Activated T-helper 17 cell treated with anti-CD3 and anti-CD28 coated beads, Interleukin-2, amount 50 U/mL, for 72 hours (primary cell): ENCODE data around the gene SNX3. TPM values are rescaled to one million over a fixed set of nuclear protein-coding genes. Genes with fewer than 3 reads are reported as not detected.
"Not testable (repeated sequence)": the region's sequence is repeated elsewhere in the genome, so short reads cannot be mapped to it uniquely, and the experiment has no call there.

Source experiments
- ATAC-seq: fragments of 150-1000 bp; cut with Tn5 transposase; replicated peaks from 2 replicates; pipeline ENCODE4 v1.10.0; 2021; ENCODE audit warnings: mild to moderate bottlenecking, moderate library complexity
- H3K27ac Mint-ChIP-seq: one replicate; pipeline ENCODE4 v1.8.0; 2022; ENCODE audit warnings: mixed read lengths
- H3K27me3 Mint-ChIP-seq: one replicate; pipeline ENCODE4 v1.8.0; 2022; ENCODE audit warnings: mixed read lengths
- H3K36me3 Mint-ChIP-seq: one replicate; pipeline ENCODE4 v1.8.0; 2022; ENCODE audit warnings: low read depth, mild to moderate bottlenecking, mixed read lengths
- H3K4me1 Mint-ChIP-seq: one replicate; pipeline ENCODE4 v1.8.0; 2022; ENCODE audit warnings: mixed read lengths
- H3K4me3 Mint-ChIP-seq: one replicate; pipeline ENCODE4 v1.8.0; 2022; ENCODE audit warnings: mild to moderate bottlenecking, mixed read lengths
- H3K9me3 Mint-ChIP-seq: one replicate; pipeline ENCODE4 v1.8.0; 2022; ENCODE audit warnings: mixed read lengths
- total RNA-seq, 2 donors: library from RNA; stranded (reverse); gene quantifications; one replicate each; pipeline ENCODE4 v1.2.3, GENCODE V29; 2022

SNX3 gene
- total RNA-seq, 2 donors from 2014 or later, result 60.1 to 84.6 TPM

DNA sequence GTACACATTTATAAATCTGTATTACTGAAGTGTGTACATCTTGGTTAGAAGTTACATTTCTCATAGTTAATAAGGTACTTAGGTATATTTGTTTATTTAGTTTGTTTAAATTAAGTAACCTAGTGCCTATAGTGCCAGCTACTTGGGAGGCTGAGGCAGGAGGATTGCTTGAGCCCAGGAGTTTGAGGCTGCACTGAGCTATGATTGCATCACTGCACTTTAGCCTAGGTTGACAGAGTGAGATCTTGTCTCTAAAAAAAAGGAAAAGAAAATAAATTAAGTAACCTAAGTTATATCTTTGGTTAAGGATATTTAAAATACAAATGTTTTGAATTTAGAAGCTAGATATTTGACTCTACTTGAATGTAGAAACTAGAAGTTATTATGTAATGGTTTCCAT is 24.5 kb upstream of the SNX3 start:
- H3K4me3 Mint-ChIP-seq, result no peak overlapping the region
- no peak overlapping the region for H3K27ac Mint-ChIP-seq
- H3K36me3 Mint-ChIP-seq, result no peaks in the 10 kb centered on the region
- H3K4me1 Mint-ChIP-seq, result no peaks in the 10 kb centered on the region
- no peak for ATAC-seq
- H3K9me3 Mint-ChIP-seq, result no peaks in the 10 kb centered on the region
- H3K27me3 Mint-ChIP-seq, result no peaks in the 10 kb centered on the region

DNA sequence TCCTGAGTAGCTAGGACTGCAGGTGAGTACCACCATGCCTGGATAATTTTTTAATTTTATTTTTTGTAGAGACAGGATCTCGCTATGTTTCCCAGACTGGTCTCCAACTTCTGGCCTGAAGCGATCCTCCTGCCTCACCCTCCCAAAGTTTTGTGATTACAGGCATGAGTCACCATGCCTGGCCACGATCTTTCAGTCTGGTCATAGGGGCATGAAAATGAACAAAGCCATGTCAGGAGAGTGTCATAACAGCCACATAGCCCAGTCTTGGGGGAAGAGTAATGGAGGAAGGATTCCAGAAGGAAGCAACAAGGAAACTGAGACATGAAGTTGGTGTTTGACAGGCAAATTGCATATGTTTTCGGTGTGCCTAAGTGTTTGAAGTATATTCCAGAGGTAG is 17.0 kb upstream of the SNX3 start:
- Mint-ChIP-seq H3K36me3 (no peaks in the 10 kb centered on the region), H3K9me3 (no peaks in the 10 kb centered on the region), H3K27ac (no peak overlapping the region), H3K4me1 (no peaks in the 10 kb centered on the region), H3K27me3 (peaks cover 9% of the 10 kb centered on the region), H3K4me3 (no peak overlapping the region)
- no peak for ATAC-seq

DNA sequence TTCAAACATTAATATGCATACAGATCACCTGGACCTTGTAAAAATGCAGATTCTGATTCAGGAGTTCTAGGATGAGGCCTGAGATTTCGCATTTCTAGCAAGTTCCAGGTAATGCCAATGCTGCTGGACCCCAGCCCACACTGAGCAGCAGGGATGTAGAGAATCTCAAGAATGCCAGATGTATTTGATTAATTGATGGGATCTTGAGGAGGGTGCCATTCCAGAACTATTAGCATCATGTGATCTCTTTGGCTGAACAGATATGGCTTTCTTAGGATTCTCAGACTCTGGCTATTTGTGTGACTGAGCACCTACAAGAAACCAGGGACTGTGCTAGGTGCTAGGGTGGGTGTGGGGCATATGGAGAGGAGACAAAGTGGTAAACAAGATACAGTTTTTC is 16.5 kb upstream of the SNX3 start:
- peaks cover 9% of the 10 kb centered on the region for H3K27me3 Mint-ChIP-seq
- no peaks in the 10 kb centered on the region for H3K9me3 Mint-ChIP-seq
- no peak for ATAC-seq
- no peak overlapping the region for H3K4me3 Mint-ChIP-seq
- H3K36me3 Mint-ChIP-seq, result no peaks in the 10 kb centered on the region
- H3K27ac Mint-ChIP-seq, result no peak overlapping the region
- no peaks in the 10 kb centered on the region for H3K4me1 Mint-ChIP-seq

DNA sequence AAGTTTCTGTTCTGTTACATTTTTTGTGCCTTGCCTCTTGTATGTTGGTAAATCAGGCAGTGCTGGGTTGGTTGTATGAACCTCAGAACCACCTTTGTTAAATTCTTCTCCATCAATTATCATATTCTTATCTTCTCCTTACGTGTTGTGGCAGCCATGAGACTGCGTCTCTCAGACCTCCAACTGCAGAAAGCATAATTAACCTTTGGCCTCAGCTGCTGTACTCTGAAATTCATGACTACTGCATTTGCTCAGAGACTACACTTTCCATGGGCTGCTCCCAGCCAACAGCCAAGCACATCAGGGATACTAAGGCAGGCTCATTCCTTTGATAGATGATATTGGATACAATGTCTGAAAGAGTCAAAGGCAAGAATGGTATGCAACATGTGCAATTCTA is 15.1 kb upstream of the SNX3 start:
- Mint-ChIP-seq H3K9me3 (no peaks in the 10 kb centered on the region), H3K36me3 (no peaks in the 10 kb centered on the region), H3K27me3 (peaks cover 9% of the 10 kb centered on the region), H3K4me3 (no peak overlapping the region), H3K4me1 (no peaks in the 10 kb centered on the region), H3K27ac (no peak overlapping the region)
- ATAC-seq, result no peak

DNA sequence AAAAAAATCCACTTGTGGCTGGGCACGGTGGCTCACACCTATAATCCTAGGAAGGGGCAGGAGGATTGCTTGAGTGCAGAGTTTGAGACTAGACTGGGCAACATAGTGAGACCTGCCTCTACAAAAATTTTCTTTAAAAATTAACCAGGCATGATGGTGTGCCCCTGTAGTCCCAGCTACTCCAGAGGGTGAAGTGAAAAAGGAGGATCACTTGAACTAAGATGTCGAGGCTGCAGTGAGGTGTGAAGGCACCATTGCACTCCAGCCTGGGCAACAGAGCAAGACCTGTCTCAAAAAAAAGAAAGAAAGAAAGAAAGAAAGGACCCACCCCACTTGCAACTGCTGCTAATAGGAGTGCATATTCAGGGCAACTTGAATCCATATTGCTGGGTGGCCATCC is 13.7 kb upstream of the SNX3 start:
- H3K27me3 Mint-ChIP-seq, result peaks cover 5% of the 10 kb centered on the region
- no peaks in the 10 kb centered on the region for H3K9me3 Mint-ChIP-seq
- H3K4me1 Mint-ChIP-seq, result no peaks in the 10 kb centered on the region
- H3K36me3 Mint-ChIP-seq, result no peaks in the 10 kb centered on the region
- no peak for ATAC-seq
- no peak overlapping the region for H3K4me3 Mint-ChIP-seq
- no peak overlapping the region for H3K27ac Mint-ChIP-seq

DNA sequence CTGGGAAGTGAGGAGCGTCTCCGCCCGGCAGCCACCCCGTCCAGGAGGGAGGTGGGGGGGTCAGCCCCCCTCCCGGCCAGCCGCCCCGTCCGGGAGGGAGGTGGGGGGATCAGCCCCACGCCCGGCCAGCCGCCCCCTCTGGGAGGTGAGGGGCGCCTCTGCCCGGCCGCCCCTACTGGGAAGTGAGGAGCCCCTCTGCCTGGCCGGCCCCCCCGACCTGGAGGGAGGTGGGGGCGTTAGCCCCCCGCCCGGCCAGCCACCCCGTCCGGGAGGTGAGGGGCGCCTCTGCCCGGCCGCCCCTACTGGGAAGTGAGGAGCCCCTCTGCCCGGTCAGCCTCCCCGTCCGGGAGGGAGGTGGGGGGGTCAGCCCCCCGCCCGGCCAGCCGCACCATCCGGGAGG is 9.1 kb upstream of the SNX3 start:
- H3K36me3 Mint-ChIP-seq, H3K4me1 Mint-ChIP-seq, H3K9me3 Mint-ChIP-seq, H3K27me3 Mint-ChIP-seq, ATAC-seq, H3K4me3 Mint-ChIP-seq, H3K27ac Mint-ChIP-seq: not testable (repeated sequence)

DNA sequence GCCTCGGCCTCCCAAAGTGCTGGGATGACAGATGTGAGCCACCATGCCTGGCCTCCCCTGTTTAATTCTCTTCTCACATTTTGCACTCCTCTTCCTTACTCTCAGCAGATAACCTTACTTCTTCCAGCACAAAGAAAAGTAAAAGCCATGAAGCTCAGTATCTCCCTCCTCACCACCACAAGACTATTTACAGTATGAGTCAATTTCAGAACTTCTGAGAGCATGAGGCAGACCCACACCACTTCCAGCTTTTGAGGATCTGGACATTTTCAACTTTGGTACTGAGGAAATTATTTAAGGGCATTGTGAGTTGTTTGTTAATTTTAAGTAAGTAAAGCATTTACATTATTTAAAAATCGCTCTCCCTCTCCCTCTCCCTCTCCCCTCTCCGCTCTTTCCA is 8.0 kb upstream of the SNX3 start:
- Mint-ChIP-seq H3K36me3 (no peaks in the 10 kb centered on the region), H3K4me1 (no peaks in the 10 kb centered on the region)

DNA sequence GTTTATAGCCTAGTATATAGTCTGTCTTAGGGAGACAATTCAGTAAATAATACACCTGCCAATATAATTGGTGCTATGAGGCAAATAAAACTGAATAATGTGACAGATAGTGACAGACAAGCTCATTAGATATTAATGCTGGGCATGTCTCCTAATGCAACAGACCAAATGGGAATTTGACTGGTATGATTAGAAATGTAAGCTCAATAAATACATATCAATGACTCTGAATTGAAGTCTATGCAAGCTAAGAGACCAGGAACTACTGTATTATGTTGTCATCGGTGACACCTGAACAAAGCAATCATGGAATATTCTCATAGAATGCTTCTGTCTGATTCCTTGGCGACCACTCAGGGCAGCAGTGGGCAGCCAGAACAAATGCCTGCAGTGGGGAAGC is 2.5 kb upstream of the SNX3 start:
- no peak for ATAC-seq
- Mint-ChIP-seq H3K27me3 (no peaks in the 10 kb centered on the region), H3K4me3 (no peak overlapping the region), H3K36me3 (peaks cover 6% of the 10 kb centered on the region), H3K9me3 (no peaks in the 10 kb centered on the region), H3K27ac (no peak overlapping the region), H3K4me1 (no peaks in the 10 kb centered on the region)

More for the DNA sequence above, 8.0 kb upstream of the SNX3 start:
- H3K27me3 Mint-ChIP-seq, result no peaks in the 10 kb centered on the region
- H3K27ac Mint-ChIP-seq, result no peak overlapping the region
- ATAC-seq, result no peak
- H3K4me3 Mint-ChIP-seq, result no peak overlapping the region
- no peaks in the 10 kb centered on the region for H3K9me3 Mint-ChIP-seq

DNA sequence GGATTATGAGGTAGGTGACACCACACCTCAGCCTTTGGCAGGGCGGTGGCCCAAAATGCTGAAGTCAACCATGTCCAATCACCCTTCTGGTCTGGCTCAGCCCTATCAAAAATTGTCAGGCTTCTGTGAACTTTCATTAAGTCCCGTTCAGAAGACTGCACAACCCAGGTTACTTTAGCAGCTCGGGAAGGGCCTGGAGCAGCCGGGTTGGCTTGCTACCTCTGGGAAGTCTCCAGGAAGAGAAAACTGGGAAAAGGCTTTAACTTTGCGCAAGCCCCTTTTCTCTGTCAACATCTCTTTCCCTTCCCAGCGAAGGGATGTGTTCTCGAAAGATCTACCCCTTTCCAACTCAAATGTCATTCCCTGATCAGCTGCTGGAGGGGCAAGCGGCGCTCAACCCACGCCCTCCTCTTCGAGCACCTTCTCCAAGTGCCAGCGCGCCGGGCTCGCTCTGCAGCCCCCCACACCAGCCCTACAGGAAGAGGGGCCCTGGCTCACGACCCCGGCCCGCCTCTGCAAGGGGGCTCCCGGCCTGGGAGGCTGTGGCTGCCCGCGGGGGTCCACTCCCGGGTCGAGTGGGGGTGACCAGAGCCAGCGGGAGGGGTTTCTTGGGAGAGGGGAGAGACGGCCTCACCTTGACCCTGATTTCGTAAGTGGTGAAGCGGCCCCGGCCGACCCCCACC is 573 bp downstream of the SNX3 start:
- Mint-ChIP-seq H3K4me3 (peak overlapping the region; percentile 86), H3K9me3 (no peaks in the 10 kb centered on the region), H3K27me3 (no peaks in the 10 kb centered on the region), H3K36me3 (peaks cover 24% of the 10 kb centered on the region), H3K27ac (no peak overlapping the region), H3K4me1 (peaks cover 7% of the 10 kb centered on the region)
- ATAC-seq, result no peak

DNA sequence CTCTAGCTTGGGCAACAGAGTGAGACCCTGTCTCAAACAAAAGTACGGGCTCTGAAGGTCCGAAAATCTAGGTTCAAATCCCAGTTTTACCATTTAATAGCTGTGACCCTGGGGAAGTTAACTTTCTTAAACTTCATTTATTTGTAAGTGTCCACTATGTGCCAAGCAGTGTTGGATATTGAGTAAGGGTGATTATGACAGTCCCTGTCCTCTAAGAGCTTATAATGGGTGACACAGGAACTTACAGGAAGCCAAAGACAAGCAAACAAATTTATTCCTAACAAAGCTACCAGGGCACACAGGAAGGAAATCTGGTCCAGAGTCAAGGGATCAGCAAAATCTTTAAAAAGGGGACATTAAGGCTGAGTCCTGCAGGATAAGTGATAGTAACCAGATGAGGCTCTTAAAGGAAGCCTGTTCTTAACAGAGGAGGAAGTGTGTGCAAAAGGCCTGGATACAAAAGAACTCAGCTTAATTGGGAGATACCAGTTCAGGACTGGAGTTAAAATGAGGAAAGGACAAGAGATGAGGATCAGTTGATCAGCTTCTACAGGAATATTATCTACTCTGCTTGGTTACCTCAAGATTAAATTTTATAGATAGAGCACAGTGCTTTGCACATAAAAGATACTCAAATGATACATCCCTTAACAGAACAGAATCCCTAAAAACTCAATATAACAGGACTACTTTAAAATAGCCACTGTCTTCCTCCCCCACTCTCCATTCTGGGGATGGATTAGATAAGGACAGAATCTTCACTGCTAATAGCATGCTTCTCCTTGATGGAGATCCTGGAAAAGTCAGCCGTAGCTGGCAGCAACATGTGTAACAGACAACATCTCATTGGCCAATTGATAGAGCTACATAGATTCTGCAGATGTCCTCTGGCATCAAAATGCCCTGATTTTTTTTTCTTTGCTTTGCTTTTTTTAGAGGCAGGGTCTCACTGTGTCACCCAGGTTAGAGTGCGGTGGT is 6.1 kb downstream of the SNX3 start:
- H3K4me3 Mint-ChIP-seq, result no peak overlapping the region
- ATAC-seq, result no peak
- H3K27ac Mint-ChIP-seq, result peak overlapping the region; percentile 15
- no peaks in the 10 kb centered on the region for H3K27me3 Mint-ChIP-seq
- H3K9me3 Mint-ChIP-seq, result no peaks in the 10 kb centered on the region
- H3K36me3 Mint-ChIP-seq, result peaks cover 72% of the 10 kb centered on the region
- H3K4me1 Mint-ChIP-seq, result peaks cover 27% of the 10 kb centered on the region

DNA sequence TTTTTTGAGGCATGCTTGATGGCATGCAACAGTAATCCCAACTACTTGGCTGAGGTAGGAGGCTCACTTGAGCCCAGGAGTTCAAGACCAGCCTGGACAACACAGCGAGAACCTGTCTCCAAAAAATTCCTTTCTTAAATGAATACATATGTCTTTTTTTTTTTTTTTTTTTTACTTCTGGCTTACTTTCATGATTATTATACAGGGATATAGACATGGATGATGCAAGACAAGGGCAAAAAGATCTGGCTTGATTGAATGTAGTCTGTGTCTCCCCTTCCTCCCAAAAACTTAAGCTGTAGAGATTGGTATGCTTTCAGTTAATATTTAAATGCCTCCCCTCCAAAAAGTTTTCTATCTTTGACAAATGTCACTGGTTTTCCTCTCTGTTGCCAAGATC is 7.6 kb downstream of the SNX3 start:
- H3K27ac Mint-ChIP-seq, result no peak overlapping the region
- peaks cover 28% of the 10 kb centered on the region for H3K4me1 Mint-ChIP-seq
- no peaks in the 10 kb centered on the region for H3K27me3 Mint-ChIP-seq
- no peak overlapping the region for H3K4me3 Mint-ChIP-seq
- no peak for ATAC-seq
- no peaks in the 10 kb centered on the region for H3K9me3 Mint-ChIP-seq
- peaks cover 76% of the 10 kb centered on the region for H3K36me3 Mint-ChIP-seq

DNA sequence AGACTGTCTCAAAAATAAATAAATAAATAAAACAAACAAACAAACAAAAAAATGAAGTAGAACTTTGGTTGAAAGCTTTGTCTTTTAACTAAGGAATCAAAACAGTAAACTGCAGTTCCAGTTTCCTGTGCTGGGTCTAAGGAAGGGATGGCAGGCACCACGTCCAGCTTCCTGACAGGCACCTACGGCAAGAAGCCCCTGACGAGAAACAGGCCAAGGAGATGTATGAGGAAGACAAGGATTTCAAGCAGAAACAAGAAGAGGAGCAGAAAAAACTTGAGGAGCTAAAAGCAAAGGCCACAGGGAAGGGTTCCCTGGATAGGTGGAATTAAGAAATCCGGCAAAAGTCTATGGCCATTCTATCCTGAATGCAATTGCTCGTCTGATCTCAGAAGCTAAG is 8.8 kb downstream of the SNX3 start:
- no peak for ATAC-seq
- H3K4me3 Mint-ChIP-seq, result no peak overlapping the region
- peaks cover 85% of the 10 kb centered on the region for H3K36me3 Mint-ChIP-seq
- H3K4me1 Mint-ChIP-seq, result peaks cover 32% of the 10 kb centered on the region
- H3K27me3 Mint-ChIP-seq, result no peaks in the 10 kb centered on the region
- H3K9me3 Mint-ChIP-seq, result no peaks in the 10 kb centered on the region
- H3K27ac Mint-ChIP-seq, result no peak overlapping the region

DNA sequence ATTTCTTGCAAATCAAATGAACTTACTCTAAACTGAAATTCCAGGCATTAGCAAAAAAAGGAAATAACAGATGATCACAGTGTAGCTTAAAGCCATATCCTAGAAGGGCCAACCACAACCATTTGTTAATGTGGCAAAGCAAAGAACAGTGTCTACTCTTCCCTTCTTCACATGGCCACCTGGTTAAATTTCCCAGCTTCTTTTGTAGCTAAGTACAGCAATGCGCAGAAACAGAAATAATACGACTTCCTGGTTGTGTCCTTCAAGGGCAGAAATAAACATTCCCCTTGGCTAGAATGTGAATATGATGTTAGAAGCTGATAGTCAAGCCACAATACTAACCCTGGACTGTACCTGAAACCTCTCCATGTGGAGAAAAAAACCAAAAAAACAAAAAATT is 9.6 kb downstream of the SNX3 start:
- Mint-ChIP-seq H3K4me3 (no peak overlapping the region), H3K36me3 (peaks cover 83% of the 10 kb centered on the region), H3K9me3 (no peaks in the 10 kb centered on the region), H3K4me1 (peaks cover 25% of the 10 kb centered on the region), H3K27ac (no peak overlapping the region), H3K27me3 (no peaks in the 10 kb centered on the region)
- no peak for ATAC-seq

DNA sequence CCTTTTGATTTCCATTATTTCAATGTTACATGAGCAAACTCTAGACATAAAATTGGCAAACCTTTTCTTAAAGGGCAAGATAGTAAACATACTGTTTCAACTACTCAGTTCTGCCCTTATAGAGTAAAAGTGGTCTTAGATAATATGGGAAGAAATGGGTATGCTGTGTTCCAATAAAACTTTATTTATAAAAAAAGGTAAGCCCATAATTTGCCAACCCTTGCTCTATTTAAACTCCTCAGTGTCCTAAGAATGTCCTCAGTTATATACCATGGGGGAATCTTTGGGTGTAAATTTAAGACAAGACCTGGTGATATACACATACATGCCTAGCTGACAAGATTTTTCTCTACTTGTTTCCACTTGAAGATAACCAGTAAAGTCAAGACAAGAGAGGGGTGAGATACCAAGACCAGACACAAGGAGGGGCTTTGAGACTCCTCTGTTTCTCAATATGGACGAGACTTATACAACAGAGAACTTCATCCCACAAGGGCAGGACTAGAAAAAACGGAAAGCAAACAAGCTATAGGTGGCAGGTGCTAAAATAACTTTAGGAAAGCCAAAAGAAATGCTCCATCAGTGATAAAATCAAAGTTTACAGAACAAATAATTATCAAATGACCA is 10.5 kb downstream of the SNX3 start:
- H3K4me3 Mint-ChIP-seq, result no peak overlapping the region
- peaks cover 84% of the 10 kb centered on the region for H3K36me3 Mint-ChIP-seq
- no peaks in the 10 kb centered on the region for H3K27me3 Mint-ChIP-seq
- no peak for ATAC-seq
- H3K9me3 Mint-ChIP-seq, result no peaks in the 10 kb centered on the region
- peaks cover 25% of the 10 kb centered on the region for H3K4me1 Mint-ChIP-seq
- no peak overlapping the region for H3K27ac Mint-ChIP-seq
